Thymus (tissue), 11 donors: ENCODE data around the gene PADI6. TPM values are rescaled to one million over a fixed set of nuclear protein-coding genes. Genes with fewer than 3 reads are reported as not detected.

Experiments
- DNase-seq, 9 donors: peaks; one replicate each; pipeline ENCODE4 v3.0.0-alpha.2; 2013; ENCODE audit warnings: low spot score in 9 of 9, low read depth in 6 of 9, missing footprints in 1 of 9
- H3K27ac ChIP-seq, 2 donors: one replicate each; pipeline ENCODE4 v1.5.1; 2013; ENCODE audit warnings: control low read depth in 1 of 2, low read depth in 1 of 2, low read length in 1 of 2, mild to moderate bottlenecking in 1 of 2, moderate library complexity in 1 of 2
- H3K27me3 ChIP-seq, 2 donors: one replicate each; pipeline ENCODE4 v1.5.1; 2013; ENCODE audit warnings: low read length in 1 of 2; ENCODE audit not compliant: control insufficient read depth in 2 of 2, insufficient read depth in 1 of 2
- H3K36me3 ChIP-seq, 2 donors: one replicate each; pipeline ENCODE4 v1.5.1; 2013; ENCODE audit warnings: low read length in 1 of 2, mild to moderate bottlenecking in 1 of 2, moderate library complexity in 1 of 2; ENCODE audit not compliant: control insufficient read depth in 2 of 2, insufficient read depth in 2 of 2
- H3K4me1 ChIP-seq, 2 donors: one replicate each; pipeline ENCODE4 v1.5.1; 2013; ENCODE audit warnings: low read length in 2 of 2; ENCODE audit not compliant: control insufficient read depth in 2 of 2, insufficient read depth in 2 of 2
- H3K4me3 ChIP-seq, 2 donors: one replicate each; pipeline ENCODE4 v1.5.1; 2013; ENCODE audit warnings: low read length in 2 of 2, control low read depth in 1 of 2, mild to moderate bottlenecking in 1 of 2
- H3K9me3 ChIP-seq, 2 donors: one replicate each; pipeline ENCODE4 v1.5.1; 2013; ENCODE audit warnings: low read length in 1 of 2, mild to moderate bottlenecking in 1 of 2; ENCODE audit not compliant: control insufficient read depth in 2 of 2, insufficient read depth in 1 of 2
- WGBS: extraction: QIAGEN DNeasy Blood & Tissue Kit; methylation state at CpG from one replicate; pipeline ENCODE4 v1.1.7; 2013; 5-methylcytosine and 5-hydroxymethylcytosine counted together
- polyA plus RNA-seq: library from polyadenylated mRNA; stranded (reverse); fragments of 200-250 nt; gene quantifications from one replicate; pipeline ENCODE4 v1.2.3, GENCODE V29; 2013
- total RNA-seq: library from RNA; stranded (reverse); fragments of 120-200 nt; gene quantifications from one replicate; pipeline ENCODE4 v1.2.4, GENCODE V29; 2013
- donor health status: healthy.

Gene PADI6
- total and polyA plus RNA-seq, 2 donors: 0.09 to 0.16 TPM

GRCh38 chr1:17440074-17440826 lies 68.3 kb downstream of the PADI6 start:
- no peak for DNase-seq
- 77% methylated on average over 18 of the region's 18 CpGs for WGBS
- H3K27me3 ChIP-seq: peaks cover 0 to 34% of the 10 kb centered on the region in 2 donors
- H3K36me3 ChIP-seq: peaks cover 0 to 9% of the 10 kb centered on the region in 2 donors
- peaks cover 12 to 29% of the 10 kb centered on the region in 2 donors for H3K4me1 ChIP-seq
- H3K27ac ChIP-seq: no peak overlapping the region
- H3K9me3 ChIP-seq: no peaks in the 10 kb centered on the region
- peak overlapping the region; percentile 29 to 88 for H3K4me3 ChIP-seq

GRCh38 chr1:17440827-17441168 lies 68.8 kb downstream of the PADI6 start:
- DNase-seq: no peak
- H3K27ac ChIP-seq: no peak overlapping the region
- 87% methylated on average over 6 of the region's 6 CpGs for WGBS
- no peaks in the 10 kb centered on the region for H3K9me3 ChIP-seq
- H3K36me3 ChIP-seq: peaks cover 0 to 7% of the 10 kb centered on the region in 2 donors
- H3K27me3 ChIP-seq: peaks cover 0 to 34% of the 10 kb centered on the region in 2 donors
- H3K4me3 ChIP-seq: no peak overlapping the region
- peaks cover 12 to 27% of the 10 kb centered on the region in 2 donors for H3K4me1 ChIP-seq

- Histone ChIP-seq H3K27ac (no peak overlapping the region), H3K27me3 (peaks cover 0 to 34% of the 10 kb centered on the region in 2 donors), H3K36me3 (peaks cover 0 to 2% of the 10 kb centered on the region in 2 donors), H3K9me3 (no peaks in the 10 kb centered on the region), H3K4me3 (no peak overlapping the region), H3K4me1 (peaks cover 12 to 22% of the 10 kb centered on the region in 2 donors)
- WGBS: 53% methylated on average over 10 of the region's 10 CpGs
- DNase-seq: no peak
These were observed 69.4 kb downstream of the PADI6 start for GRCh38 chr1:17441265-17441992.

- Histone ChIP-seq H3K4me3 (no peak overlapping the region), H3K27ac (no peak overlapping the region), H3K36me3 (no peaks in the 10 kb centered on the region), H3K27me3 (peaks cover 0 to 34% of the 10 kb centered on the region in 2 donors), H3K9me3 (no peaks in the 10 kb centered on the region), H3K4me1 (peaks cover 8 to 16% of the 10 kb centered on the region in 2 donors)
- no peak for DNase-seq
- 91% methylated on average over 4 of the region's 4 CpGs for WGBS
These were observed 70.0 kb downstream of the PADI6 start for GRCh38 chr1:17441993-17442357.

- peaks cover 6 to 13% of the 10 kb centered on the region in 2 donors for H3K4me1 ChIP-seq
- no peak overlapping the region for H3K4me3 ChIP-seq
- no peaks in the 10 kb centered on the region for H3K36me3 ChIP-seq
- 94% methylated on average over 6 of the region's 6 CpGs for WGBS
- H3K9me3 ChIP-seq: no peaks in the 10 kb centered on the region
- no peak for DNase-seq
- no peak overlapping the region for H3K27ac ChIP-seq
- peaks cover 0 to 34% of the 10 kb centered on the region in 2 donors for H3K27me3 ChIP-seq
These were observed 70.8 kb downstream of the PADI6 start for GRCh38 chr1:17442841-17443240.

GRCh38 chr1:17447501-17447992 lies 75.6 kb downstream of the PADI6 start:
- Histone ChIP-seq H3K27me3 (peaks cover 0 to 7% of the 10 kb centered on the region in 2 donors), H3K27ac (no peak overlapping the region), H3K36me3 (no peaks in the 10 kb centered on the region), H3K4me1 (no peaks in the 10 kb centered on the region), H3K4me3 (no peak overlapping the region), H3K9me3 (no peaks in the 10 kb centered on the region)
- WGBS: 94% methylated on average over 12 of the region's 12 CpGs
- no peak for DNase-seq

Other genes with a start within 250 kb of the PADI6 start
- gene PADI1, start 167.1 kb upstream of the PADI6 start, total RNA-seq: 0.14 TPM
- gene PADI1, start 167.1 kb upstream of the PADI6 start, polyA plus RNA-seq: 0.57 TPM
- 0.09 TPM for gene PADI3, start 123.1 kb upstream of the PADI6 start, total RNA-seq
- 0.27 TPM for gene PADI3, start 123.1 kb upstream of the PADI6 start, polyA plus RNA-seq
- 2.8 TPM for gene PADI4, start 64.0 kb upstream of the PADI6 start, total RNA-seq
- 3.5 TPM for gene PADI4, start 64.0 kb upstream of the PADI6 start, polyA plus RNA-seq
- gene RCC2, start 67.5 kb downstream of the PADI6 start, total RNA-seq: 56.8 TPM
- 65.2 TPM for gene RCC2, start 67.5 kb downstream of the PADI6 start, polyA plus RNA-seq
- 1.9 TPM for gene ARHGEF10L, start 167.5 kb downstream of the PADI6 start, total RNA-seq
- 11.5 TPM for gene ARHGEF10L, start 167.5 kb downstream of the PADI6 start, polyA plus RNA-seq